ENCODE data around the gene ZFAND3.

- TF ChIP-seq, protein P1, sequence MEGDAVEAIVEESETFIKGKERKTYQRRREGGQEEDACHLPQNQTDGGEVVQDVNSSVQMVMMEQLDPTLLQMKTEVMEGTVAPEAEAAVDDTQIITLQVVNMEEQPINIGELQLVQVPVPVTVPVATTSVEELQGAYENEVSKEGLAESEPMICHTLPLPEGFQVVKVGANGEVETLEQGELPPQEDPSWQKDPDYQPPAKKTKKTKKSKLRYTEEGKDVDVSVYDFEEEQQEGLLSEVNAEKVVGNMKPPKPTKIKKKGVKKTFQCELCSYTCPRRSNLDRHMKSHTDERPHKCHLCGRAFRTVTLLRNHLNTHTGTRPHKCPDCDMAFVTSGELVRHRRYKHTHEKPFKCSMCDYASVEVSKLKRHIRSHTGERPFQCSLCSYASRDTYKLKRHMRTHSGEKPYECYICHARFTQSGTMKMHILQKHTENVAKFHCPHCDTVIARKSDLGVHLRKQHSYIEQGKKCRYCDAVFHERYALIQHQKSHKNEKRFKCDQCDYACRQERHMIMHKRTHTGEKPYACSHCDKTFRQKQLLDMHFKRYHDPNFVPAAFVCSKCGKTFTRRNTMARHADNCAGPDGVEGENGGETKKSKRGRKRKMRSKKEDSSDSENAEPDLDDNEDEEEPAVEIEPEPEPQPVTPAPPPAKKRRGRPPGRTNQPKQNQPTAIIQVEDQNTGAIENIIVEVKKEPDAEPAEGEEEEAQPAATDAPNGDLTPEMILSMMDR (IDR thresholded peaks at IDR 0.05; ENCODE audit: low read length): no peak
- TF ChIP-seq EZH2phosphoT487 (IDR thresholded peaks at IDR 0.05; ENCODE audit: low read length): no peak
- no peak for TF ChIP-seq EZH2 (optimal IDR thresholded peaks at IDR 0.05; ENCODE audit: low read depth, low read length)
Observed at GRCh38 chr6:37777272-37777834, 42.2 kb upstream of the ZFAND3 start.
